Endothelial cell (in vitro differentiated cells): ENCODE measurements around the gene KDM4B. TPM values are rescaled to one million over a fixed set of nuclear protein-coding genes. Genes with fewer than 3 reads are reported as not detected.

Source experiments
- DNase-seq: peaks from one replicate; pipeline ENCODE4 v3.0.0; 2021; ENCODE audit warnings: low spot score
- H3K27ac Mint-ChIP-seq: one replicate; pipeline ENCODE4 v1.8.0; 2021; ENCODE audit warnings: mixed read lengths, inconsistent platforms; ENCODE audit not compliant: unreplicated experiment
- H3K27me3 Mint-ChIP-seq: one replicate; pipeline ENCODE4 v1.8.0; 2021; ENCODE audit warnings: mild to moderate bottlenecking, moderate library complexity, mixed read lengths, inconsistent platforms; ENCODE audit not compliant: unreplicated experiment
- H3K36me3 Mint-ChIP-seq: one replicate; pipeline ENCODE4 v1.8.0; 2021; ENCODE audit warnings: mild to moderate bottlenecking, low read depth, mixed read lengths, inconsistent platforms; ENCODE audit not compliant: unreplicated experiment
- H3K4me1 Mint-ChIP-seq: one replicate; pipeline ENCODE4 v1.8.0; 2021; ENCODE audit warnings: mild to moderate bottlenecking, mixed read lengths, inconsistent platforms; ENCODE audit not compliant: unreplicated experiment
- H3K4me3 Mint-ChIP-seq: one replicate; pipeline ENCODE4 v1.8.0; 2021; ENCODE audit warnings: mild to moderate bottlenecking, mixed read lengths, inconsistent platforms; ENCODE audit not compliant: unreplicated experiment
- H3K9me3 Mint-ChIP-seq: one replicate; pipeline ENCODE4 v1.8.0; 2021; ENCODE audit warnings: mixed read lengths, inconsistent platforms; ENCODE audit not compliant: unreplicated experiment
- CTCF ChIP-seq: fragments of 200-600 bp; sonication (generic); IDR thresholded peaks from one replicate; pipeline ENCODE4 v1.5.0; 2021; ENCODE audit warnings: antibody characterized with exemption; ENCODE audit not compliant: unreplicated experiment
- microRNA-seq: library from miRNA; unstranded; fragments of <30 nt; microRNA quantifications from one replicate; pipeline ENCODE4, GENCODE V29; 2020; ENCODE audit not compliant: unreplicated experiment
- total RNA-seq: library from RNA; stranded (reverse); fragmentation: NEBNext Ultra II Directional; extraction: Animal tissue kit (Norgen Biotek cat#: 25700); gene quantifications from one replicate; pipeline ENCODE4 v1.2.1, GENCODE V29; 2021; ENCODE audit not compliant: unreplicated experiment

KDM4B gene
- total RNA-seq, 1 donor from 2014 or later, result 42.4 TPM

- DNase-seq, result no peak
- TF ChIP-seq CTCF, result no peak
- Mint-ChIP-seq H3K36me3 (peaks cover 5% of the 10 kb centered on the region), H3K27me3 (peaks cover 2% of the 10 kb centered on the region), H3K4me1 (no peaks in the 10 kb centered on the region), H3K27ac (no peak overlapping the region), H3K4me3 (no peak overlapping the region), H3K9me3 (peaks cover 3% of the 10 kb centered on the region)
Observed at GRCh38 chr19:5196832-5197231, 227.9 kb downstream of the KDM4B start.

- H3K27me3 Mint-ChIP-seq, result no peaks in the 10 kb centered on the region
- H3K36me3 Mint-ChIP-seq, result peaks cover 5% of the 10 kb centered on the region
- TF ChIP-seq CTCF, result no peak
- no peak overlapping the region for H3K4me3 Mint-ChIP-seq
- H3K27ac Mint-ChIP-seq, result no peak overlapping the region
- peaks cover 6% of the 10 kb centered on the region for H3K9me3 Mint-ChIP-seq
- H3K4me1 Mint-ChIP-seq, result no peaks in the 10 kb centered on the region
- DNase-seq, result no peak
Observed at GRCh38 chr19:5200844-5201243, 231.9 kb downstream of the KDM4B start.

GRCh38 chr19:5202553-5202952 lies 233.6 kb downstream of the KDM4B start:
- TF ChIP-seq CTCF, result no peak
- Mint-ChIP-seq H3K4me3 (no peak overlapping the region), H3K27ac (no peak overlapping the region), H3K36me3 (peaks cover 5% of the 10 kb centered on the region), H3K4me1 (no peaks in the 10 kb centered on the region), H3K27me3 (no peaks in the 10 kb centered on the region), H3K9me3 (peaks cover 6% of the 10 kb centered on the region)
- no peak for DNase-seq

Small RNA genes lying within 50 kb of the gene (microRNA-seq; reads per million reads assigned to microRNA genes)
- gene MIR4747, result 0.49 reads per million

Other genes with a start within 250 kb of the KDM4B start
- gene DPP9, start 245.3 kb upstream of the KDM4B start, total RNA-seq, result 63.3 TPM
- gene FEM1A, start 177.4 kb upstream of the KDM4B start, total RNA-seq, result 12.0 TPM
- 3.5 TPM for gene TICAM1, start 137.4 kb upstream of the KDM4B start, total RNA-seq
- 73.1 TPM for gene PLIN3, start 101.4 kb upstream of the KDM4B start, total RNA-seq
- not detected for gene ARRDC5, start 66.2 kb upstream of the KDM4B start, total RNA-seq
- 16.8 TPM for gene UHRF1, start 59.6 kb upstream of the KDM4B start, total RNA-seq